ENCODE results near the gene RASAL2.

- TF ChIP-seq, protein P1, sequence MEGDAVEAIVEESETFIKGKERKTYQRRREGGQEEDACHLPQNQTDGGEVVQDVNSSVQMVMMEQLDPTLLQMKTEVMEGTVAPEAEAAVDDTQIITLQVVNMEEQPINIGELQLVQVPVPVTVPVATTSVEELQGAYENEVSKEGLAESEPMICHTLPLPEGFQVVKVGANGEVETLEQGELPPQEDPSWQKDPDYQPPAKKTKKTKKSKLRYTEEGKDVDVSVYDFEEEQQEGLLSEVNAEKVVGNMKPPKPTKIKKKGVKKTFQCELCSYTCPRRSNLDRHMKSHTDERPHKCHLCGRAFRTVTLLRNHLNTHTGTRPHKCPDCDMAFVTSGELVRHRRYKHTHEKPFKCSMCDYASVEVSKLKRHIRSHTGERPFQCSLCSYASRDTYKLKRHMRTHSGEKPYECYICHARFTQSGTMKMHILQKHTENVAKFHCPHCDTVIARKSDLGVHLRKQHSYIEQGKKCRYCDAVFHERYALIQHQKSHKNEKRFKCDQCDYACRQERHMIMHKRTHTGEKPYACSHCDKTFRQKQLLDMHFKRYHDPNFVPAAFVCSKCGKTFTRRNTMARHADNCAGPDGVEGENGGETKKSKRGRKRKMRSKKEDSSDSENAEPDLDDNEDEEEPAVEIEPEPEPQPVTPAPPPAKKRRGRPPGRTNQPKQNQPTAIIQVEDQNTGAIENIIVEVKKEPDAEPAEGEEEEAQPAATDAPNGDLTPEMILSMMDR (IDR thresholded peaks at IDR 0.05; ENCODE audit: low read depth, low read length): no peak
- no peak for TF ChIP-seq EZH2phosphoT487 (IDR thresholded peaks at IDR 0.05; ENCODE audit: low read depth)
These were observed 393.2 kb downstream of the RASAL2 start for GRCh38 chr1:178487070-178487615.
